CD4-positive, alpha-beta memory T cell (primary cell): Measurements from ENCODE around the gene MCM9. TPM values are rescaled to one million over a fixed set of nuclear protein-coding genes. Genes with fewer than 3 reads are reported as not detected.

Experiments used
- CTCF ChIA-PET: fragments of 350-600 bp; sonication (Branson Sonifier 250); formaldehyde crosslinking; loops from one replicate; lab custom pipeline; 2021; ENCODE audit warnings: inconsistent platforms; ENCODE audit not compliant: partially characterized antibody; lab: Charles Lee
- POLR2A ChIA-PET: fragments of 350-600 bp; sonication (Branson Sonifier 250); formaldehyde crosslinking; loops from one replicate; lab custom pipeline; 2021; ENCODE audit not compliant: partially characterized antibody; lab: Charles Lee
- DNase-seq, 5 donors: peaks; one replicate each; pipeline versions ENCODE4 v3.0.0 to v3.0.0-alpha.2; 2020 to 2022; ENCODE audit warnings: mixed read lengths in 1 of 5
- H3K27ac ChIP-seq: one replicate; pipeline ENCODE4 v1.7.0; 2013; ENCODE audit warnings: low read depth, low read length
- H3K27me3 ChIP-seq: 2 replicates; pipeline ENCODE4 v1.7.0; 2013; ENCODE audit warnings: mild to moderate bottlenecking, low read length, moderate library complexity; ENCODE audit not compliant: insufficient read depth
- H3K36me3 ChIP-seq: 2 replicates; pipeline ENCODE4 v1.7.0; 2013; ENCODE audit warnings: mild to moderate bottlenecking, low read length, moderate library complexity; ENCODE audit not compliant: insufficient read depth
- H3K4me1 ChIP-seq: 2 replicates; pipeline ENCODE4 v1.7.0; 2013; ENCODE audit warnings: mild to moderate bottlenecking, low read length, moderate library complexity; ENCODE audit not compliant: insufficient read depth
- H3K4me3 ChIP-seq, 2 donors: one replicate each; pipeline ENCODE4 v1.7.0; 2013; ENCODE audit warnings: low read length in 2 of 2, mild to moderate bottlenecking in 1 of 2
- H3K9me3 ChIP-seq, 2 donors: one replicate each; pipeline ENCODE4 v1.7.0; 2013; ENCODE audit warnings: low read length in 2 of 2, control low read depth in 1 of 2; ENCODE audit not compliant: control insufficient read depth in 1 of 2
- H3K27ac Mint-ChIP-seq, 7 donors: one replicate each; pipeline ENCODE4 v1.8.0; 2020 to 2021; ENCODE audit warnings: mixed read lengths in 7 of 7, mild to moderate bottlenecking in 6 of 7, inconsistent platforms in 3 of 7, moderate library complexity in 3 of 7
- H3K27me3 Mint-ChIP-seq, 2 donors: one replicate each; pipeline ENCODE4 v1.8.0; 2020 to 2021; ENCODE audit warnings: mixed read lengths in 2 of 2
- H3K36me3 Mint-ChIP-seq, 2 donors: one replicate each; pipeline ENCODE4 v1.8.0; 2020 to 2021; ENCODE audit warnings: mixed read lengths in 2 of 2, inconsistent platforms in 1 of 2, mild to moderate bottlenecking in 1 of 2
- H3K4me1 Mint-ChIP-seq, 4 donors: one replicate each; pipeline ENCODE4 v1.8.0; 2020 to 2021; ENCODE audit warnings: mixed read lengths in 4 of 4, mild to moderate bottlenecking in 1 of 4
- H3K4me3 Mint-ChIP-seq, 8 donors: one replicate each; pipeline ENCODE4 v1.8.0; 2020 to 2021; ENCODE audit warnings: mixed read lengths in 8 of 8, mild to moderate bottlenecking in 7 of 8, moderate library complexity in 6 of 8, inconsistent platforms in 3 of 8
- H3K9me3 Mint-ChIP-seq, 8 donors: one replicate each; pipeline ENCODE4 v1.8.0; 2020 to 2021; ENCODE audit warnings: mixed read lengths in 8 of 8, mild to moderate bottlenecking in 5 of 8, inconsistent platforms in 3 of 8, moderate library complexity in 1 of 8
- intact Hi-C: fragments of 100-400 bp; cut with micrococcal nuclease; formaldehyde crosslinking; loops from one replicate; pipeline ENCODE4 v1.15.1; 2023
- polyA plus RNA-seq, 2 donors: library from polyadenylated mRNA; unstranded; fragments of 300-500 nt; fragmentation: Illumina TruSeq; gene quantifications; one replicate each; pipeline ENCODE4 v1.2.3, GENCODE V29; 2021
- total RNA-seq, 2 experiments: library from RNA; stranded (reverse); gene quantifications; one replicate each; pipeline ENCODE4 v1.2.3, GENCODE V29; 2021

MCM9 gene
- total and polyA plus RNA-seq, 4 experiments from 2014 or later: 11.2 to 36.6 (median 24.5) TPM

DNA sequence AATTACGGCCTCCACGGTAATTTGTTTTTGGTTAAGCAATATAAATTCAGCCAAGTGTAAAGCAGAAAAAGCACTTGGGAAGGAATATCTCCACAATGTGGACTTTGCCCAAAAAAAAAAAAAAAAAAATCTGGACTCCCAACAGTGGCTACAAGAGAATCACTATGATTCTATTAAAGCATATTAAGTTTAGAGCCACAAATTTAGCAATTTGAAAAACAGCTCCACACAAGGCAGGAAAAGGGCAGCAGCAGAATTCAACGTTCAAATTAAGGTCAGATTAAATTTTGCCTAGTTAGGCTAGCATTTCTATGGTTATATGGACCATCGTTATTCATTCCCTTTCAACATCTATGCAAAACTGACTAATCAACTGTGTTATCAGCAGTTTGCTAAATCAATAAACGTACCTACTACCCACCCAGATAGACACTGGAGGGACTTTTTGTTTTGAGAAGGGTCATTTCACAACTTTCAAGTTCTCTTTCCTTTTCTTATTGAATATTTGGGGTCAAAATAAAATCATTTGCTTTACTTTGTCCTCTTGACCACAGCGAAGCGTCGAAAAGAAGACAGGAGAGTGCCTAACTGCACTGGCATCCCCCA lies 1.0 kb downstream of the MCM9 start:
- Histone ChIP-seq H3K27me3 (no peaks in the 10 kb centered on the region), H3K4me3 (peak overlapping the region in 1 of 2 donors; percentile 88), H3K4me1 (peaks cover 19% of the 10 kb centered on the region), H3K9me3 (no peaks in the 10 kb centered on the region), H3K27ac (peak overlapping the region; percentile 84), H3K36me3 (peaks cover 9% of the 10 kb centered on the region)
- peaks cover 0 to 3% (median 0%) of the 10 kb centered on the region in 8 donors for H3K9me3 Mint-ChIP-seq
- peaks cover 21 to 43% (median 25%) of the 10 kb centered on the region in 4 donors for H3K4me1 Mint-ChIP-seq
- peaks cover 25 to 49% of the 10 kb centered on the region in 2 donors for H3K36me3 Mint-ChIP-seq
- ChIA-PET CTCF (interaction anchor here (1.5 to 2.3 kb wide), 4 partner anchors 39 to 125 kb away, joined by 3 to 7 read pairs (median 5); partner anchors contain the start of gene ASF1A), POLR2A (interaction anchor here (1.1 to 3.9 kb wide), 15 partner anchors 25 to 414 kb away, joined by 3 to 65 read pairs (median 6); partner anchors contain the start of genes ASF1A and CEP85L)
- H3K27ac Mint-ChIP-seq: peak overlapping the region; percentile 56 to 96 (median 89)
- intact Hi-C loops: loop anchor here (1.0 to 10.0 kb wide), 3 partner anchors 40 to 279 kb away; partner anchors contain the start of genes ASF1A, CEP85L and FAM184A
- H3K27me3 Mint-ChIP-seq: no peaks in the 10 kb centered on the region
- DNase-seq: no peak
- H3K4me3 Mint-ChIP-seq: peak overlapping the region; percentile 90 to 94 (median 91)

DNA sequence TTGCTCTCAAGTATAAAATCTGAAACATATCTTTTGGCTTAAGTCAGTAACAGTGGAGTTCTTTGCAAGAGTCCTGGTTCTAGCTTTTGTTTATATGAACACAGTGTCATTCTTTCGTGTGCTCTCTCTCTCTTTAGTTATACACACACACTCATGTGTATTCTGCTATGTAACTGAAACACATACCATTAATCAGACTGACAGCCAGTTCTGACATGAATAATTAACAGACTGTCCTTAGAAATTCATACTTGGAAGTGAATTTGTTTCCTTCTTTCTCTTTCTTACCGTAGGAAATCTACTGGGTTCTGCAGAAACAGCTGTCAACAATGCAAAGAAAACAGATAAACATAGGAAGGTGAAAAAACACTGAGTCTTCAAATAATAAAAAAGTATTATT lies 2.5 kb downstream of the MCM9 start:
- Mint-ChIP-seq H3K36me3 (peaks cover 25 to 53% of the 10 kb centered on the region in 2 donors), H3K27ac (no peak overlapping the region), H3K4me1 (peaks cover 24 to 48% (median 29%) of the 10 kb centered on the region in 4 donors), H3K9me3 (no peaks in the 10 kb centered on the region), H3K4me3 (peak overlapping the region in 1 of 8 donors; percentile 59), H3K27me3 (no peaks in the 10 kb centered on the region)
- Histone ChIP-seq H3K4me3 (no peak overlapping the region), H3K27ac (no peak overlapping the region), H3K36me3 (peaks cover 12% of the 10 kb centered on the region), H3K4me1 (peaks cover 19% of the 10 kb centered on the region), H3K27me3 (no peaks in the 10 kb centered on the region), H3K9me3 (no peaks in the 10 kb centered on the region)
- DNase-seq: no peak
- intact Hi-C loops: loop anchor here (10.0 kb wide), 1 partner anchor 278 kb away; the partner anchor contains the start of gene CEP85L
- POLR2A ChIA-PET: interaction anchor here (3.9 kb wide), 1 partner anchor 37 kb away, joined by 65 read pairs; the partner anchor contains the start of gene ASF1A
- CTCF ChIA-PET: interaction anchor here (1.5 kb wide), 1 partner anchor 39 kb away, joined by 3 read pairs; the partner anchor contains the start of gene ASF1A

DNA sequence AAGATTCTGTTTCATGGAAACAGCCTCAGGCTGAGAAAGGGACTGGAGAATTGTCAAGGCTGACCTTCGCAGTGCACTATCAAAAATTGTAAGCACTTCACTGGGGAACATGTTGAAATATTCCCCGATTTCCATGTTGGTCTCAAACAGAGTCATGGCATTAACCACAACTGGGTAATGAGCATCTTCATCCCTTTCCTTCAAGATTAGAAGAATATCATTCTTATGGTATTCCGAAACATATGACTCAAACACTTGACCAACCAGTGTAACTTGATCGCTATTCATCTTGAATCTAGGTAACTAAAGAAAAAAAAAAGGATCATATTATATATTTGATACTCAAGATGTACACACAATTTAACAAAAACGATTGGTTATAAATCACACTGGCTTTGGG lies 3.5 kb downstream of the MCM9 start:
- peaks cover 12% of the 10 kb centered on the region for H3K36me3 ChIP-seq
- CTCF ChIA-PET: no interaction called here
- H3K27me3 Mint-ChIP-seq: no peaks in the 10 kb centered on the region
- H3K27ac ChIP-seq: no peak overlapping the region
- H3K27ac Mint-ChIP-seq: no peak overlapping the region
- no peak overlapping the region for H3K4me3 Mint-ChIP-seq
- H3K9me3 ChIP-seq: no peaks in the 10 kb centered on the region
- H3K36me3 Mint-ChIP-seq: peaks cover 25 to 55% of the 10 kb centered on the region in 2 donors
- peaks cover 22 to 43% (median 27%) of the 10 kb centered on the region in 4 donors for H3K4me1 Mint-ChIP-seq
- DNase-seq: no peak
- no peaks in the 10 kb centered on the region for H3K9me3 Mint-ChIP-seq
- no peak overlapping the region for H3K4me3 ChIP-seq
- intact Hi-C loops: loop anchor here (10.0 kb wide), 1 partner anchor 277 kb away; the partner anchor contains the start of gene CEP85L
- H3K4me1 ChIP-seq: peaks cover 19% of the 10 kb centered on the region
- POLR2A ChIA-PET: no interaction called here
- H3K27me3 ChIP-seq: no peaks in the 10 kb centered on the region

GRCh38 chr6:118930680-118931079 lies 4.3 kb downstream of the MCM9 start:
- no peak overlapping the region for H3K4me3 Mint-ChIP-seq
- peaks cover 28 to 60% of the 10 kb centered on the region in 2 donors for H3K36me3 Mint-ChIP-seq
- no peaks in the 10 kb centered on the region for H3K27me3 Mint-ChIP-seq
- no peak overlapping the region for H3K27ac Mint-ChIP-seq
- intact Hi-C loops: loop anchor here (10.0 kb wide), 1 partner anchor 276 kb away; the partner anchor contains the start of gene CEP85L
- peaks cover 21 to 42% (median 24%) of the 10 kb centered on the region in 4 donors for H3K4me1 Mint-ChIP-seq
- Histone ChIP-seq H3K27me3 (no peaks in the 10 kb centered on the region), H3K9me3 (no peaks in the 10 kb centered on the region), H3K4me1 (peaks cover 14% of the 10 kb centered on the region), H3K27ac (no peak overlapping the region), H3K36me3 (peaks cover 12% of the 10 kb centered on the region), H3K4me3 (no peak overlapping the region)
- H3K9me3 Mint-ChIP-seq: no peaks in the 10 kb centered on the region
- ChIA-PET POLR2A (no interaction called here), CTCF (no interaction called here)
- no peak for DNase-seq

DNA sequence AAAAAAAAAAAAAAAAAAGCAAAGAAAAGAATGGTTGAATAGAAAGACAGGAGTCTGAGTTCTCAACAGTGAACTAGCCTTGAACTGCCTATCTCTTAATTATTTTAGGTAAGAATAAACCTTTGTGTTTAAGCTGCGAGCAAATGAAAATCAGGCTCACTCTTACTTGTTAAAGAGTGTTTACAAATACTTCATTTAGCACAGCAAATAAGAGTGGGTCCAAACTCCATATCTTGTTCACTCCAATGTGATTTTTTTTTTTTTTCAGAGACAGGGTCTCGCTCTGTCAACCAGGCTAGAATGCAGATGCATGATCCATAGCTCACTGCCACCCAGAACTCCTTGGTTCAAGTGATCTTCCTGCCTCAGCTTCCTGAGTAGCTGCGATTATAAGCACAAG lies 11.9 kb downstream of the MCM9 start:
- Histone ChIP-seq H3K4me3 (no peak overlapping the region), H3K36me3 (peaks cover 22% of the 10 kb centered on the region)
- POLR2A ChIA-PET: no interaction called here

DNA sequence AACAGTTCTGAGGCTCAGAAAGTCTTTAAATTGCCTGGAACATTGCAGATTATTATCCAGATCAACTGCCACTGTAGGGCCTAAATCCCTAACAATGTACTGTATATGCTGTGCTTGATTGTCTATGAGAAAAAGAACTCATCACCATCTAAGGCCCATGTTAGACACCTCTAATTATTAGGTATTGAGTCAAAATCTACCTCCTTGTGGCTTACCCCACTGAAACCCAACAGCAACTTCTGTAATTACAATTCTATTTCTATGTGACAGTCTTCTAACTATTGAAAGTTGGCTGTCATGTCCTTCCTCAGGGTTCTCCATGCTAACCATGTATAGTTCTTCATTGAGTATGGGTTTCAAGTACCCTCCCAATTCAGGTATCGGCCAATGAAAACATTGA lies 13.9 kb downstream of the MCM9 start:
- H3K4me3 Mint-ChIP-seq: no peak overlapping the region
- no peak overlapping the region for H3K27ac Mint-ChIP-seq
- H3K27me3 ChIP-seq: no peaks in the 10 kb centered on the region
- H3K36me3 ChIP-seq: peaks cover 18% of the 10 kb centered on the region
- POLR2A ChIA-PET: interaction anchor here (0.5 to 1.6 kb wide), 2 partner anchors 111 to 121 kb away, joined by 3 to 4 read pairs; no protein-coding TSS in a partner anchor
- H3K4me1 Mint-ChIP-seq: peaks cover 0 to 13% (median 5%) of the 10 kb centered on the region in 4 donors
- no peaks in the 10 kb centered on the region for H3K4me1 ChIP-seq
- CTCF ChIA-PET: interaction anchor here (0.9 to 1.7 kb wide), 2 partner anchors 8 to 209 kb away, joined by 3 to 5 read pairs; no protein-coding TSS in a partner anchor
- H3K4me3 ChIP-seq: no peak overlapping the region
- peaks cover 56 to 80% of the 10 kb centered on the region in 2 donors for H3K36me3 Mint-ChIP-seq
- no peaks in the 10 kb centered on the region for H3K9me3 ChIP-seq
- intact Hi-C loops: no loop called here
- H3K9me3 Mint-ChIP-seq: no peaks in the 10 kb centered on the region
- no peaks in the 10 kb centered on the region for H3K27me3 Mint-ChIP-seq
- no peak for DNase-seq
- no peak overlapping the region for H3K27ac ChIP-seq

More for the DNA sequence above, 11.9 kb downstream of the MCM9 start:
- CTCF ChIA-PET: interaction anchor here (0.6 to 0.8 kb wide), 3 partner anchors 8 to 187 kb away, joined by 3 to 4 read pairs (median 4); no protein-coding TSS in a partner anchor
- no peaks in the 10 kb centered on the region for H3K9me3 ChIP-seq
- H3K4me1 ChIP-seq: no peaks in the 10 kb centered on the region
- H3K27me3 ChIP-seq: no peaks in the 10 kb centered on the region
- Mint-ChIP-seq H3K9me3 (no peaks in the 10 kb centered on the region), H3K27me3 (no peaks in the 10 kb centered on the region), H3K4me3 (no peak overlapping the region), H3K36me3 (peaks cover 53 to 81% of the 10 kb centered on the region in 2 donors), H3K4me1 (peaks cover 4 to 17% (median 10%) of the 10 kb centered on the region in 4 donors), H3K27ac (peak overlapping the region in 1 of 7 donors; percentile 25)
- intact Hi-C loops: no loop called here
- DNase-seq: no peak
- H3K27ac ChIP-seq: no peak overlapping the region

DNA sequence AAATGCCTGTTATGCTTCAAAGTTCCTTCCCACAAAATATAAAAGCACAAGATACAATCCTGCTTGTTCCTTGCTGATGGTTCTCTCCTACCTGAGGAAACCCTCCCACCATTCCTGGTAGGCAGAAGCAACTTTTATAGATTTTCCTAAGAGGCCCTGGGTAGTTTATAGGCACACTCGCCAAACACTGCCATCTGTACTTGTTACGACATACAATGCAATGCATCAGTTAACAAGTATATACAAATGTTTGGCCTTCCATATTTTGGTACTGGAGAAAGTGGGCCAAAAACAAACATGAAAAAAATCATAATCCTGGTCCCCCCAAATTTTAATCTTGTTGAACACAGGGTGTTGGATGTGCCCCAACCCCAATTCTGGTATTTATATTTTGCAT lies 16.6 kb downstream of the MCM9 start:
- H3K4me3 Mint-ChIP-seq: no peak overlapping the region
- ChIA-PET CTCF (no interaction called here), POLR2A (no interaction called here)
- no peak for DNase-seq
- intact Hi-C loops: no loop called here
- peak overlapping the region in 3 of 7 donors; percentile 37 to 50 (median 38) for H3K27ac Mint-ChIP-seq
- no peaks in the 10 kb centered on the region for H3K27me3 Mint-ChIP-seq
- peaks cover 66 to 87% of the 10 kb centered on the region in 2 donors for H3K36me3 Mint-ChIP-seq
- H3K36me3 ChIP-seq: peaks cover 18% of the 10 kb centered on the region
- no peaks in the 10 kb centered on the region for H3K4me1 ChIP-seq
- H3K27ac ChIP-seq: no peak overlapping the region
- H3K9me3 Mint-ChIP-seq: peaks cover 0 to 3% (median 0%) of the 10 kb centered on the region in 8 donors
- no peak overlapping the region for H3K4me3 ChIP-seq
- no peaks in the 10 kb centered on the region for H3K9me3 ChIP-seq
- no peaks in the 10 kb centered on the region for H3K27me3 ChIP-seq
- peaks cover 0 to 8% (median 3%) of the 10 kb centered on the region in 4 donors for H3K4me1 Mint-ChIP-seq
